DND-41 (cell line): ENCODE data around the gene KRTAP17-1.
"Not testable (repeated sequence)": the region's sequence is repeated elsewhere in the genome, so short reads cannot be mapped to it uniquely, and the experiment has no call there.

Source experiments
- ATAC-seq: fragments of 200-7000 bp; cut with Tn5 transposase; 3 replicates; pipeline ENCODE4 v1.9.1; 2021; ENCODE audit warnings: low read depth; ENCODE audit not compliant: insufficient read depth
- DNase-seq: peaks from one replicate; pipeline ENCODE4 v3.0.0-alpha.2; 2020
- H2AFZ ChIP-seq: 2 replicates; pipeline ENCODE4 v1.6.0; 2012; ENCODE audit warnings: low read depth, low read length
- H3K27ac ChIP-seq: 2 replicates; pipeline ENCODE4 v1.5.1; 2012; ENCODE audit warnings: low read length, inconsistent platforms
- H3K27me3 ChIP-seq: fragments of 200-600 bp; sonication (generic); 2 replicates; pipeline ENCODE4 v1.6.0; 2012; ENCODE audit warnings: low read length, mild to moderate bottlenecking, inconsistent platforms; ENCODE audit not compliant: insufficient read depth, poor library complexity
- H3K36me3 ChIP-seq: 2 replicates; pipeline ENCODE4 v1.5.1; 2012; ENCODE audit warnings: low read length, inconsistent platforms; ENCODE audit not compliant: insufficient read depth
- H3K4me1 ChIP-seq: 2 replicates; pipeline ENCODE4 v1.5.1; 2012; ENCODE audit warnings: mild to moderate bottlenecking, low read length; ENCODE audit not compliant: insufficient read depth
- H3K4me2 ChIP-seq: 2 replicates; pipeline ENCODE4 v1.6.0; 2012; ENCODE audit warnings: mild to moderate bottlenecking, moderate library complexity, low read length, inconsistent platforms; ENCODE audit not compliant: insufficient read depth
- H3K4me3 ChIP-seq, 2 experiments: fragments of 200-600 bp in 1 of 2; shearing (Covaris generic) in 1 of 2; 2 replicates each; pipeline ENCODE4 v1.5.1; 2012 to 2016; ENCODE audit warnings: inconsistent platforms in 2 of 2, low read length in 2 of 2, mild to moderate bottlenecking in 2 of 2, low read depth in 1 of 2, moderate library complexity in 1 of 2
- H3K79me2 ChIP-seq: 2 replicates; pipeline ENCODE4 v1.6.0; 2012; ENCODE audit warnings: low read length, inconsistent platforms; ENCODE audit not compliant: insufficient read depth
- H3K9ac ChIP-seq: 2 replicates; pipeline ENCODE4 v1.6.0; 2012; ENCODE audit warnings: low read depth, mild to moderate bottlenecking, inconsistent platforms, low read length, moderate library complexity
- H3K9me3 ChIP-seq: 2 replicates; pipeline ENCODE4 v1.5.1; 2012; ENCODE audit warnings: low read length, moderate library complexity, mild to moderate bottlenecking, inconsistent platforms; ENCODE audit not compliant: insufficient read depth, severe bottlenecking
- H4K20me1 ChIP-seq: 2 replicates; pipeline ENCODE4 v1.6.0; 2012; ENCODE audit warnings: low read length; ENCODE audit not compliant: insufficient read depth
- CTCF ChIP-seq: IDR thresholded peaks from 2 replicates; pipeline ENCODE4 v1.5.1; 2012; ENCODE audit warnings: borderline replicate concordance, low read length, moderate library complexity, mild to moderate bottlenecking; ENCODE audit not compliant: poor library complexity, severe bottlenecking; ENCODE audit errors: extremely low read depth
- EZH2 ChIP-seq: IDR thresholded peaks from 3 replicates; pipeline ENCODE4 v1.6.1; 2012; ENCODE audit warnings: borderline replicate concordance, low read depth, mild to moderate bottlenecking, moderate library complexity, low read length, inconsistent platforms; ENCODE audit not compliant: severe bottlenecking

The KRTAP17-1 gene

GRCh38 chr17:41284546-41284945 is 31.0 kb downstream of the KRTAP17-1 start:
- DNase-seq, result no peak
- Histone ChIP-seq H3K9ac (no peak overlapping the region), H3K4me1 (no peaks in the 10 kb centered on the region), H3K79me2 (no peaks in the 10 kb centered on the region), H3K4me3 (no peak overlapping the region), H3K36me3 (no peaks in the 10 kb centered on the region), H3K9me3 (no peaks in the 10 kb centered on the region), H3K4me2 (no peak overlapping the region), H3K27me3 (peaks cover 8% of the 10 kb centered on the region), H2AFZ (no peak overlapping the region), H3K27ac (no peak overlapping the region), H4K20me1 (no peaks in the 10 kb centered on the region)
- no peak for TF ChIP-seq EZH2
- no peak for TF ChIP-seq CTCF
- ATAC-seq, result no peak

GRCh38 chr17:41284043-41284442 is 31.5 kb downstream of the KRTAP17-1 start:
- no peaks in the 10 kb centered on the region for H3K9me3 ChIP-seq
- peaks cover 8% of the 10 kb centered on the region for H3K27me3 ChIP-seq
- no peak overlapping the region for H2AFZ ChIP-seq
- no peaks in the 10 kb centered on the region for H3K4me1 ChIP-seq
- ATAC-seq, result no peak
- no peak for DNase-seq
- H3K4me2 ChIP-seq, result no peak overlapping the region
- H3K36me3 ChIP-seq, result no peaks in the 10 kb centered on the region
- no peak overlapping the region for H3K4me3 ChIP-seq
- H4K20me1 ChIP-seq, result no peaks in the 10 kb centered on the region
- no peaks in the 10 kb centered on the region for H3K79me2 ChIP-seq
- no peak overlapping the region for H3K27ac ChIP-seq
- no peak overlapping the region for H3K9ac ChIP-seq
- TF ChIP-seq EZH2 (no peak), CTCF (no peak)

GRCh38 chr17:41278176-41278955 is 37.1 kb downstream of the KRTAP17-1 start:
- H4K20me1 ChIP-seq, result peaks cover 3% of the 10 kb centered on the region; the same call in 1 of the 2 replicates

GRCh38 chr17:41275648-41276190 is 39.8 kb downstream of the KRTAP17-1 start, which contains the start of gene KRTAP9-7:
Gene KRTAP9-7, plus strand, starts transcription at chr17:41275698. Its CDS starts 0 bp downstream, at chr17:41275698.
- H3K4me2 ChIP-seq, ATAC-seq, H2AFZ ChIP-seq: not testable (repeated sequence)

More at GRCh38 chr17:41278176-41278955, 37.1 kb downstream of the KRTAP17-1 start:
- H3K9me3 ChIP-seq, result no peaks in the 10 kb centered on the region
- H3K4me3 ChIP-seq, result no peak overlapping the region
- no peak for ATAC-seq
- no peak overlapping the region for H3K4me2 ChIP-seq
- DNase-seq, result no peak
- no peak overlapping the region for H3K27ac ChIP-seq
- TF ChIP-seq CTCF (no peak), EZH2 (no peak)
- H2AFZ ChIP-seq, result no peak overlapping the region
- no peak overlapping the region for H3K9ac ChIP-seq
- no peaks in the 10 kb centered on the region for H3K79me2 ChIP-seq
- H3K4me1 ChIP-seq, result no peaks in the 10 kb centered on the region
- no peaks in the 10 kb centered on the region for H3K36me3 ChIP-seq
- peaks cover 9% of the 10 kb centered on the region for H3K27me3 ChIP-seq

More at GRCh38 chr17:41275648-41276190, 39.8 kb downstream of the KRTAP17-1 start, which contains the start of gene KRTAP9-7:
- not testable (repeated sequence) for H3K27ac ChIP-seq, H3K9me3 ChIP-seq, DNase-seq, H3K9ac ChIP-seq, H3K4me1 ChIP-seq, H4K20me1 ChIP-seq, H3K4me3 ChIP-seq, H3K27me3 ChIP-seq, H3K79me2 ChIP-seq, H3K36me3 ChIP-seq
